ENCODE results near the gene TEX26. TPM values are rescaled to one million over a fixed set of nuclear protein-coding genes. Genes with fewer than 3 reads are reported as not detected.

TEX26 gene
- total and polyA plus RNA-seq, 7 donors, result not detected

DNA sequence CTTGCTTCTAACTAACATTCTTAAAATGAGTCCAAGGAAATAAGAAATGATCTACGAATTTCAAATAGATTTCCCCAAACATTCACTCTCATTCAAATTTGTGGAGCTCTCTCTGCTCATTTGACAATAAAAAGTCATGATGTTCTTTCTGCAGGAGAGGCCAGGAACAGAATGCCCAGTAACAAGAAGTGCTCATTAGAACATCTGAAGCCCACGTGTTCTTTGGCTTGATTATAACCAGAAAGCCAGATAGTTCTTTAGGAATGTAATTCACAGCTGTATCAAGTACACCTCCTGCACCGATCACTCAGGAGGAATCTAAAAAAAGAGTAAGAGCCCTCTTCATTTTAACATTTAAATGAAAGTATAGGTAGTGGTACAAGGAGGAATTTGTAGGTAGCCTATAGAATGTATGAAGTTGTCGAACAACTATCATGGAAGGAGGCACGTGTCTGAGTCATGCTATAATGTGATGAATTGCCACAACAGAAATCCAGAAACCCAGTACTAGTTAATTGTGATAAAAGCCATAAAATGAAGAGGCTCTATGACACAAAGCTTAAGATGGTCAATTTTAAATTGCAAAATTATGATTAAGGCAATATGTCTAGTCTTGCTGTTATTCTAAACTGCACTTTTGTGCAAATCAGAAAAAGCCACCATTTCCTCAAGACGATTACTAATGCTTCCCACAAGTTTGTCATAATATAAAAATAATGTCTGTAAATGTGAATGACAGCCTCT lies 13.6 kb upstream of the TEX26 start:
- H3K27me3 ChIP-seq, result no peaks in the 10 kb centered on the region
- H3K9me3 ChIP-seq, result no peaks in the 10 kb centered on the region
- peak in 2 of 4 donors; percentile 30 to 56 for TF ChIP-seq POLR2AphosphoS5 (IDR thresholded peaks at IDR 0.05)
- TF ChIP-seq, protein P1, sequence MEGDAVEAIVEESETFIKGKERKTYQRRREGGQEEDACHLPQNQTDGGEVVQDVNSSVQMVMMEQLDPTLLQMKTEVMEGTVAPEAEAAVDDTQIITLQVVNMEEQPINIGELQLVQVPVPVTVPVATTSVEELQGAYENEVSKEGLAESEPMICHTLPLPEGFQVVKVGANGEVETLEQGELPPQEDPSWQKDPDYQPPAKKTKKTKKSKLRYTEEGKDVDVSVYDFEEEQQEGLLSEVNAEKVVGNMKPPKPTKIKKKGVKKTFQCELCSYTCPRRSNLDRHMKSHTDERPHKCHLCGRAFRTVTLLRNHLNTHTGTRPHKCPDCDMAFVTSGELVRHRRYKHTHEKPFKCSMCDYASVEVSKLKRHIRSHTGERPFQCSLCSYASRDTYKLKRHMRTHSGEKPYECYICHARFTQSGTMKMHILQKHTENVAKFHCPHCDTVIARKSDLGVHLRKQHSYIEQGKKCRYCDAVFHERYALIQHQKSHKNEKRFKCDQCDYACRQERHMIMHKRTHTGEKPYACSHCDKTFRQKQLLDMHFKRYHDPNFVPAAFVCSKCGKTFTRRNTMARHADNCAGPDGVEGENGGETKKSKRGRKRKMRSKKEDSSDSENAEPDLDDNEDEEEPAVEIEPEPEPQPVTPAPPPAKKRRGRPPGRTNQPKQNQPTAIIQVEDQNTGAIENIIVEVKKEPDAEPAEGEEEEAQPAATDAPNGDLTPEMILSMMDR (IDR thresholded peaks at IDR 0.05), result no peak
- TF ChIP-seq EP300 (IDR thresholded peaks at IDR 0.05), result peak in 2 of 4 donors; percentile 42 to 64
- no peak for TF ChIP-seq POLR2A (IDR thresholded peaks at IDR 0.05)
- no peak for DNase-seq
- no peak overlapping the region for H3K27ac ChIP-seq
- peaks cover 0 to 7% (median 0%) of the 10 kb centered on the region in 4 donors for H3K4me1 ChIP-seq
- intact Hi-C loops (cut with DNase I), result no loop called here
- 82 to 86% methylated on average over 6 of the region's 6 CpGs for WGBS, 2 donors
- H3K36me3 ChIP-seq, result no peaks in the 10 kb centered on the region
- H3K4me3 ChIP-seq, result no peak overlapping the region

- intact Hi-C loops (cut with DNase I), result no loop called here
- TF ChIP-seq, protein P1 (IDR thresholded peaks at IDR 0.05), result no peak
- TF ChIP-seq POLR2AphosphoS5 (IDR thresholded peaks at IDR 0.05) (no peak), POLR2A (IDR thresholded peaks at IDR 0.05) (no peak), EP300 (IDR thresholded peaks at IDR 0.05) (no peak)
- WGBS, 2 donors, result 86 to 89% methylated on average over 5 of the region's 5 CpGs
- Histone ChIP-seq H3K4me1 (peaks cover 0 to 7% (median 0%) of the 10 kb centered on the region in 4 donors), H3K36me3 (no peaks in the 10 kb centered on the region), H3K9me3 (no peaks in the 10 kb centered on the region), H3K4me3 (no peak overlapping the region), H3K27ac (no peak overlapping the region), H3K27me3 (no peaks in the 10 kb centered on the region)
- DNase-seq, result no peak
Measured at GRCh38 chr13:30920162-30920909, 12.1 kb upstream of the TEX26 start.

DNA sequence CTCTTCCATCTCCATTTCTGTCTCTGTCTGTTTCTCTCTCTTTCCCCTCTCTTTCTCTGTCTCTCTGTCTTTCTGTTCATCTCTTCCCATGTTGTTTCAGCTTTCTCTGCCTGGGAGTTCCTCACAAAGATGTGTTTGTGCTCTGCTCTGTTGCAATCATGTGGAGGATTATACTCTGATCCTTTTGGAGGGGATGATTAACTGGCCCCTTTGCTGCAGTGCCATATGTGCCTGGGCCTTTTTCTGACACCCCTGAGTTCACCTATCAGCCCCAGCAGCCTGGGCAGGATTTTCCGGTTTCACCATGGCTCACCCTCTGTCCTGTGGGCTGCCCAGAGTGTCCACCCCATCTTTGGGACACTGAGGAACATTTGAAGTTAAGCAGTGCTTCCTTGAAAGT lies 9.0 kb upstream of the TEX26 start:
- H3K27ac ChIP-seq, result no peak overlapping the region
- no peaks in the 10 kb centered on the region for H3K27me3 ChIP-seq
- H3K4me3 ChIP-seq, result no peak overlapping the region
- intact Hi-C loops (cut with DNase I), result no loop called here
- TF ChIP-seq POLR2AphosphoS5 (IDR thresholded peaks at IDR 0.05) (no peak), EP300 (IDR thresholded peaks at IDR 0.05) (no peak), POLR2A (IDR thresholded peaks at IDR 0.05) (no peak)
- TF ChIP-seq, protein P1 (IDR thresholded peaks at IDR 0.05), result no peak
- H3K36me3 ChIP-seq, result no peaks in the 10 kb centered on the region
- 85 to 87% methylated on average over 1 of the region's 1 CpG for WGBS, 2 donors
- peaks cover 0 to 7% (median 0%) of the 10 kb centered on the region in 4 donors for H3K4me1 ChIP-seq
- no peaks in the 10 kb centered on the region for H3K9me3 ChIP-seq
- DNase-seq, result no peak

DNA sequence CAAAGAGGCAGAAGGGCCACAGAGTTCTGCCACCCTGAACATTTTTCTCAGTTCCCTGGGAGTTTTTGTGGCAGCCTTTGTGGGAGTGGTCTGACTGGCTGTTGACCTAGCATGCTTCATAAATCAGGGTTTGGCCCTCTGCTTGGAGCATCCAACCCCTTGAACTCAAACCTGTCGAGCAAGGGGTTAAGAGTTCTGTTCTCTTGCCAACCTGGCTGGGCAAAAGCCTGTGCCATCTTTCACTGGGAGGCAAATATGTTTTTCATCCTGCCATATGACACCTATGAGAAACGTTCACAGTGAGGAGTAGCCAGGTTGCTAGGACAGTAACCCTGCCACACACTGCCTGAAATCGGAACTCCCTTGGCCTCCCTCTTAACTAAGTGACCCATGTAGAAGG lies 7.7 kb upstream of the TEX26 start:
- Histone ChIP-seq H3K27me3 (no peaks in the 10 kb centered on the region), H3K27ac (no peak overlapping the region), H3K4me3 (no peak overlapping the region), H3K36me3 (no peaks in the 10 kb centered on the region), H3K4me1 (no peaks in the 10 kb centered on the region), H3K9me3 (no peaks in the 10 kb centered on the region)
- TF ChIP-seq, protein P1 (IDR thresholded peaks at IDR 0.05), result no peak
- no peak for TF ChIP-seq EP300 (IDR thresholded peaks at IDR 0.05)
- no peak for TF ChIP-seq POLR2A (IDR thresholded peaks at IDR 0.05)
- no peak for TF ChIP-seq POLR2AphosphoS5 (IDR thresholded peaks at IDR 0.05)
- 68 to 80% methylated on average over 3 of the region's 3 CpGs for WGBS, 2 donors
- no peak for DNase-seq
- intact Hi-C loops (cut with DNase I), result no loop called here

All from sigmoid colon (tissue), 7 donors.